GM21576 (cell line): ENCODE data around the gene GCNT4.
"Not testable (repeated sequence)": the region's sequence is repeated elsewhere in the genome, so short reads cannot be mapped to it uniquely, and the experiment has no call there.

Source experiments
- ATAC-seq: cut with Tn5 transposase; IDR thresholded peaks from one replicate; pipeline ENCODE4 v1.9.1; 2021; ENCODE audit warnings: mild to moderate bottlenecking, moderate library complexity; ENCODE audit not compliant: unreplicated experiment

The GCNT4 gene, protein sequence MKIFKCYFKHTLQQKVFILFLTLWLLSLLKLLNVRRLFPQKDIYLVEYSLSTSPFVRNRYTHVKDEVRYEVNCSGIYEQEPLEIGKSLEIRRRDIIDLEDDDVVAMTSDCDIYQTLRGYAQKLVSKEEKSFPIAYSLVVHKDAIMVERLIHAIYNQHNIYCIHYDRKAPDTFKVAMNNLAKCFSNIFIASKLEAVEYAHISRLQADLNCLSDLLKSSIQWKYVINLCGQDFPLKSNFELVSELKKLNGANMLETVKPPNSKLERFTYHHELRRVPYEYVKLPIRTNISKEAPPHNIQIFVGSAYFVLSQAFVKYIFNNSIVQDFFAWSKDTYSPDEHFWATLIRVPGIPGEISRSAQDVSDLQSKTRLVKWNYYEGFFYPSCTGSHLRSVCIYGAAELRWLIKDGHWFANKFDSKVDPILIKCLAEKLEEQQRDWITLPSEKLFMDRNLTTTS

DNA sequence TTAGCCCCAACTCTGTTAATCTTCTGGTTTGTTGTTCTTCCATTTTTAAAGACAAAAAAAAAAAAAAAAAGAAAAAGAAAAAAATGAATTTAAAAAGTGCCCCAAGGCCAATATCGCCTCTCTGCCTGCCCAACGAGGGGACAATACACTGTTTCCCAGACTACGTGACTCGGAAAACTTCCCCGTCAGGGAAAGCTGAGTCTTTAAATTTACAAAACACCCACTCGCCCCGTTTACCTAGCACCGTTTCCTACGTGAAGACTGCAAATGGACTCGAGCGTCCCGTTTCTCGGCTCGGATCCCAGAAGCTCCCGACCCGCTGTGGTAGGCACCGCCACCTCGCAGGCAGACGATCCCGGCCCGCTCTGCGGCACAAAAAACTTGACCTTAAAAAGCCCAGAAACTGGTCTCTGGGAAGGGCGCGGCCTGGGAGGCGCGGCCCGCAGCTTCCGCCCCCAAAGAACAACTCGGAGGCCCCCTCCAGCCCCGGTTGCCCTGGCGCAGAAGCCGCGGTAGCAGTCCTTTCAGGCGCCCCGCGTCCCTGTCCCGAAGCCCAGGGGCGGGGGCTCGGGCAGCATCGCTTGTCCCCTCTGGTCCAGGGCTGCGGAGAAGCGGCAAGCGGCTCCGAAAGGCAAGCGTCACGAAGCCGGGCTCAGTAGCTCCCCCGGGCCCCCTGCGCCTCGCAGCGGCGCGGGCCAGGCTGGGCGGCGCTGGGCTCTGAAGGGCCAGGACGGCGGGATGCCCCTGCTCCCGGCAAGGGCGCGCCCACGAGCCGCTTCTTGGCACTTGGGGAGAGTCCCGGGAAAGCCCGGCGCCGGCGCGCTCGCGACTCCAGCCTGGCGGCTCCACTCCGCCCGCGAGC is at the start of gene GCNT4:
Gene GCNT4 (minus strand): TSS at position 367 of the 862 bp plus-strand sequence. CDS start 22,521 bp downstream, outside the sequence.
- no peak for ATAC-seq

DNA sequence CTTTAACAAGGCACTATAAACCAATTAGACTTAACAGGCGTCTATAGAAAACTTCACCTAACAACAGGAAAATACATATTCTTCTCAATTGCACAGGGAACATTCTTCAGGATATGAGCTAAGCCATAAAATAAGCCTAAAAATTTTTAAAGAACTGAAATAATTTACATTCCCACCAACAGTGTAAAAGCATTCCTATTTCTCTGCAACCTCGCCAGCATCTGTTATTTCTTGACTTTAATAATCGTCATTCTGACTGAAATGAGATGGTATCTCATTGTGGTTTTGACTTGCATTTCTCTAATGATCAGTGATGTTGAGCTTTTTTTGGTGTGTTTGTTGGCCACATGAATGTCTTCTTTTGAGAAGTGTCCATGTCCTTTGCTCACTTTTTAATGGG is 43.6 kb upstream of the GCNT4 start:
- ATAC-seq, result not testable (repeated sequence)

DNA sequence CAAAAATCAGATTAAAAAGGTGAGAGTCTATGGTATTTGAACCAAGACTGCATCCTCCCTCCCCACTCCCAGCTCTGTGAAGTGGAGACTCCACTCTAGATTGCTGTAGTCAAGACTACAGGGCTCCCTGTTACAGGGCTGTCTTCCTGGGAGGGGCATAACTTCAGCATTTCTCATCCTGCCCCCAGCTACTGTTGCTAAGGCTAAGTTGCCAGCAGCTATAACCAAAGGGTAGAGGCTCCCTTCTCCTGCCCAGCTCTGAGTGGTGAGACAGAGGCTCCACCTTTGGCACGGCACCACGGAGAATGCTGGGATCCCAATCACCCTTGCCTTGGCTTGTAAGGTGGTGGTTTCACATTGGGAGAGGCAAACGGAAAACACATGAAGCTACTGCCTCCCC is 39.2 kb upstream of the GCNT4 start:
- no peak for ATAC-seq

- no peak for ATAC-seq
These were observed 37.3 kb upstream of the GCNT4 start for GRCh38 chr5:75089662-75090061.

DNA sequence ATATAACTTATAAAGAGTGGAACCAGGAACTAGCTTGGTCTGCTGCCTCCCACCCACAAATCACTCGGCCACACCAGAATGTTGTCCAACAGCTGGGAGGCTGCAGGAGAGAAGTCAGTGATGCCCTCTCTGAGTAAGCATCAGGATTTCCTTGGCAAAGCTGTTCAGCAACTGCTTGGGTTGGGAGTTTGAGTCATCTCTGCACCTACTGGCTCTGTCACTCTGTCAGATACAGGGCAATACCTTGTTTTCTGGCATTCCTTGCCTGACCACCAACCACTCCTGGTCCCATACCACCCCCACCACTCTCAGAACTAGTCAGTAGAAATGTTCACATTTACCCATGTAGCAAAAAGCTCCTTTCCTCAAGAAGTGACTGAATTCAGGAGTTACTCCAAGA is 36.8 kb upstream of the GCNT4 start:
- no peak for ATAC-seq

GRCh38 chr5:75088648-75089047 is 36.3 kb upstream of the GCNT4 start:
- no peak for ATAC-seq

GRCh38 chr5:75081510-75081909 is 29.2 kb upstream of the GCNT4 start:
- ATAC-seq, result no peak

GRCh38 chr5:75079346-75079745 is 27.0 kb upstream of the GCNT4 start:
- not testable (repeated sequence) for ATAC-seq

GRCh38 chr5:75078027-75078426 is 25.7 kb upstream of the GCNT4 start:
- no peak for ATAC-seq

DNA sequence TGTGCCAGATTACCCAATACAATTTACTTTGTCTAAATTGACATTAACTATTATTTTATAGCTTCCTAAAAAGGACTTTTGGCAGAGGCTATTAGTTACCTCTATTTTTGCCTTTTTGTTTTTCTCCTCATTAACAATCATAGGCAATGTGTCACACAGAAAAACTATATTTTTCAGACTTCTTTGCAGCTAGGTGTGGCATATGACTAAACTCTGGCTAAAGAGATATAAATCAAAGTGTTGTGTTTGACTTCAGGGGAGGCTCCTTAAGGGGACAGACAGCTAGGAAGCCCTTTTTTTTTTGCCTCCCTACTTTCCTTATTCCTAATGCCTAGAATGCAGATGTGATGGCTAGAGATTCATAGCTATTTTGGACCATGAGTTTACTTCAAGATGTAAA is 19.7 kb upstream of the GCNT4 start:
- no peak for ATAC-seq

GRCh38 chr5:75071100-75071499 is 18.7 kb upstream of the GCNT4 start:
- ATAC-seq, result no peak

DNA sequence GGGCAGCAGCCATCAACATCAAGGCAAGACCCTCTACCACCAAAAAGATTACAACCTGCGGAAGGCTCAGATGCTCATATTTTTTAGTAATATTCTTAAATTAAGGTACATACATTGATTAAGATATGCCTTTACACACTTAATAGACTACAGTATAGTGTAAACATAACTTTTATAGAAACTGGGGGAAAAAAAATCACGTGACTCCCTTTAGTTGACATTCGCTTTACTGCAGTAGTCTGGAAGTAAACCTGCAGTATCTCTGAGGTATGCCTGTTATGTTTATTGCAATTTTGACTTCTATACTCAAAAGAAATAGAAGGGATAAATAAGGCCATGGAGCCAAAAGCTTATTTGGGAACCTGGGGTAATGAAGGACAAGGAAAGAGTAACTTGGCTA is 15.1 kb upstream of the GCNT4 start:
- no peak for ATAC-seq

GRCh38 chr5:75062925-75063531 is 10.7 kb upstream of the GCNT4 start:
- no peak for ATAC-seq

DNA sequence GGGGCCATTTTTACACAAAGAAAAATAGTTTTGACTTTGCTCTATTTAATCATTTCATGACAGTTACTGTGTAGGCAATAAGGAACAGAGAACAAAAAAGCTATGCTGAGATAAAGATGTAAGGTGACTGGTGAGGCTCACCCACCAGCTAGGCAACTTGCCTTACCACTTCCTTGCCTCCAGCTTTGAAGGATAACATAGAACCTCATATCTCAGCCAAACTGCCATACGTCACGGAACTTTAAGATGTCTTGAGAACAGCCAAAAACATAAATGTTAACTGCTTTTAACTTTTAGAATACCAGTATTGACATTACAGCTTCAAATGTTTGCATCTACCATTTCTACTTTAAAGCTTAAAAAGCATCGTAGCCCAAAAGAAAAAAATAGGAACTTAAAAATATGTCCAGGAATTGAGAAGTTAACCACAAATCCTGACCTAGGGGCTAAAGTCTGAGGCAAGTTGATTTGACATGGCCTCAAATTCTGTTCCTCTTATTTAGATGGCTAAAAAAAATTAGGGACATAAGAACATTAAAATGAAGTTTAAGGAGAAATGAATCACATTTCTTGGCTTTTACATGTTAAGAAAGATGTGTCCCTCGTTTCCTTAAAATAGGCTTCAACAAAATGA is 7.7 kb upstream of the GCNT4 start:
- ATAC-seq, result no peak

DNA sequence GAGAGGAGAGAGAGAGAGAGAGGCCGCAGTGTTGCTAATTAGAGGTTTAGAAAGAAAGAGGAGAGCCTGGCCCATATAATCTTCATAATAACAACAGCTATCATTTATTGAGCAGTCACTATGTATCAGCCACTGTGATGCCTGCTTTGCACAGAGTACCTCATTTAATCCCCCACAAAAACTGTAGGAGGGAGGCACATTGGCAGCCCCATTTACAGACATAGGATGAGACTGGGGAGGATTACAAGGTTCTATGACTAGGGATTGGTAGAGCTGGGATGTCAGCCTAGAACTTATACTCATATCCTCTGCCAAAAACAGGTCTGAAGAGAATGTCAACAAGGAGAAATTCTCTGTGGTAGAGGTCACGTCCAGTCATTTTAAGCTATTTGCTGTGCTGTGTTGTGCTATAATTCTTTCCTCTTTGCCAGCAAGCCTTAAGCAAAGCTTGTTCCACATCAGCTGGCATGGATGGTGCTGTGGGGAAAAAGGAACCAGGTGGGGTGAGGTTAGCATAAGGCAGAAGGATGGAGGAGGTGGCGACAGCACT is 6.7 kb upstream of the GCNT4 start:
- no peak for ATAC-seq

DNA sequence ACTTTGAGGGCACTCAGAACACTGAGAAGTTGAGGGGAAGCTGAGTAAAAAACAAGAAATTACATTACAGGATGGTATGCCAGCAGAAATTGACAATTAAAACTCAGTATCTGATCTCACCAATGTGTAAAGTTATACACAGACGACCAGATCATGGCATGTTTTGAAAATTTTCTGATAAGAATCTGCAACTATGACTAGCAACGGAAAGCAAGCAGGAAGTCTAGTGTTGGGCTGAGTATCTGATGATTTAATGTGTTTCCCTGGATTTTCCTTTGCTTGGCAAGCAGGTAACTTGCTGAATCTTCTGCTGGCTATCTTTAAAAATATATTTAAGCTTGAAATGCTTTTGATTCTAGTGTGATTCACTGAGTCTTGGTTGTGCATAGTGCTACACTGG is 5.2 kb upstream of the GCNT4 start:
- ATAC-seq, result no peak

DNA sequence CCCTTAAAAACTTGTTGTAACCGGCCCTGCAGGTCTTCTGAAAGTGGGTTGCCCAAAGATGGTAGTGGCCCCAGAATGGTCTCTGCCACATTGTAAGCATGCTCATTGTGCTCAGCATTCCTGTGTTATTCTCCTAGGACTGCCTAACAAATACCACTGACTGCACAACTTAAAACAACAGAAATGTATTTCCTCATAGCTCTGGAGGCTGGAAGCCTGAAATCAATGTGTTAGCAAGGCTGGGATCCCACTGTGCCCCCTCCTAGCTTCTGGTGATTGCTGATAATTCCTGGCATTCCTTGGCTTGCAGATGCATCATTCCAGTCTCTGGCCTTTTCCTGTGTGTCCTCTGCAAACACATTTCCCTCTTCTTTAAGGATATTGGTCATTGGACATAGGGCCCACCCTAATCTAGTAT is 3.4 kb upstream of the GCNT4 start:
- no peak for ATAC-seq

- ATAC-seq, result no peak
These were observed 2.0 kb upstream of the GCNT4 start for GRCh38 chr5:75054134-75054930.

- no peak for ATAC-seq
These were observed 1.2 kb upstream of the GCNT4 start for GRCh38 chr5:75053304-75054133.
